HL-60 (cell line): ENCODE data around the gene TTLL11.

Source experiments
- TF ChIP-seq, protein P1 (sequence below): IDR thresholded peaks from one replicate; pipeline ENCODE4 v1.5.1; 2011; ENCODE audit warnings: low read length, control low read depth, inconsistent platforms; ENCODE audit not compliant: insufficient read depth
- TF ChIP-seq, protein P2 (sequence below): IDR thresholded peaks from 2 replicates; pipeline ENCODE4 v1.6.1; 2012; ENCODE audit warnings: low read depth; ENCODE audit not compliant: insufficient replicate concordance

GRCh38 chr9:122133984-122134535, 41.0 kb upstream of the TTLL11 start:
- TF ChIP-seq, protein P1, sequence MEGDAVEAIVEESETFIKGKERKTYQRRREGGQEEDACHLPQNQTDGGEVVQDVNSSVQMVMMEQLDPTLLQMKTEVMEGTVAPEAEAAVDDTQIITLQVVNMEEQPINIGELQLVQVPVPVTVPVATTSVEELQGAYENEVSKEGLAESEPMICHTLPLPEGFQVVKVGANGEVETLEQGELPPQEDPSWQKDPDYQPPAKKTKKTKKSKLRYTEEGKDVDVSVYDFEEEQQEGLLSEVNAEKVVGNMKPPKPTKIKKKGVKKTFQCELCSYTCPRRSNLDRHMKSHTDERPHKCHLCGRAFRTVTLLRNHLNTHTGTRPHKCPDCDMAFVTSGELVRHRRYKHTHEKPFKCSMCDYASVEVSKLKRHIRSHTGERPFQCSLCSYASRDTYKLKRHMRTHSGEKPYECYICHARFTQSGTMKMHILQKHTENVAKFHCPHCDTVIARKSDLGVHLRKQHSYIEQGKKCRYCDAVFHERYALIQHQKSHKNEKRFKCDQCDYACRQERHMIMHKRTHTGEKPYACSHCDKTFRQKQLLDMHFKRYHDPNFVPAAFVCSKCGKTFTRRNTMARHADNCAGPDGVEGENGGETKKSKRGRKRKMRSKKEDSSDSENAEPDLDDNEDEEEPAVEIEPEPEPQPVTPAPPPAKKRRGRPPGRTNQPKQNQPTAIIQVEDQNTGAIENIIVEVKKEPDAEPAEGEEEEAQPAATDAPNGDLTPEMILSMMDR, result no peak
- TF ChIP-seq, protein P2, sequence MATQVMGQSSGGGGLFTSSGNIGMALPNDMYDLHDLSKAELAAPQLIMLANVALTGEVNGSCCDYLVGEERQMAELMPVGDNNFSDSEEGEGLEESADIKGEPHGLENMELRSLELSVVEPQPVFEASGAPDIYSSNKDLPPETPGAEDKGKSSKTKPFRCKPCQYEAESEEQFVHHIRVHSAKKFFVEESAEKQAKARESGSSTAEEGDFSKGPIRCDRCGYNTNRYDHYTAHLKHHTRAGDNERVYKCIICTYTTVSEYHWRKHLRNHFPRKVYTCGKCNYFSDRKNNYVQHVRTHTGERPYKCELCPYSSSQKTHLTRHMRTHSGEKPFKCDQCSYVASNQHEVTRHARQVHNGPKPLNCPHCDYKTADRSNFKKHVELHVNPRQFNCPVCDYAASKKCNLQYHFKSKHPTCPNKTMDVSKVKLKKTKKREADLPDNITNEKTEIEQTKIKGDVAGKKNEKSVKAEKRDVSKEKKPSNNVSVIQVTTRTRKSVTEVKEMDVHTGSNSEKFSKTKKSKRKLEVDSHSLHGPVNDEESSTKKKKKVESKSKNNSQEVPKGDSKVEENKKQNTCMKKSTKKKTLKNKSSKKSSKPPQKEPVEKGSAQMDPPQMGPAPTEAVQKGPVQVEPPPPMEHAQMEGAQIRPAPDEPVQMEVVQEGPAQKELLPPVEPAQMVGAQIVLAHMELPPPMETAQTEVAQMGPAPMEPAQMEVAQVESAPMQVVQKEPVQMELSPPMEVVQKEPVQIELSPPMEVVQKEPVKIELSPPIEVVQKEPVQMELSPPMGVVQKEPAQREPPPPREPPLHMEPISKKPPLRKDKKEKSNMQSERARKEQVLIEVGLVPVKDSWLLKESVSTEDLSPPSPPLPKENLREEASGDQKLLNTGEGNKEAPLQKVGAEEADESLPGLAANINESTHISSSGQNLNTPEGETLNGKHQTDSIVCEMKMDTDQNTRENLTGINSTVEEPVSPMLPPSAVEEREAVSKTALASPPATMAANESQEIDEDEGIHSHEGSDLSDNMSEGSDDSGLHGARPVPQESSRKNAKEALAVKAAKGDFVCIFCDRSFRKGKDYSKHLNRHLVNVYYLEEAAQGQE, result no peak
